Naive thymus-derived CD8-positive, alpha-beta T cell (primary cell): ENCODE measurements around the gene MYO3B. TPM values are rescaled to one million over a fixed set of nuclear protein-coding genes. Genes with fewer than 3 reads are reported as not detected.

Source experiments
- ATAC-seq, 2 donors: fragments of 150-1000 bp; cut with Tn5 transposase in 1 of 2; sonication (Bioruptor Pico), chemical (Tn5 transposase) in 1 of 2; 1 replicate in 1 of 2; 2 replicates in 1 of 2; pipeline ENCODE4 v1.10.0; 2021; ENCODE audit warnings: mild to moderate bottlenecking in 2 of 2, moderate library complexity in 2 of 2
- POLR2A ChIA-PET: fragments of 350-600 bp; sonication (Branson Sonifier 250); formaldehyde crosslinking; loops from one replicate; lab custom pipeline; 2021; ENCODE audit warnings: antibody characterized with exemption; lab: Charles Lee
- DNase-seq, 10 donors: peaks; one replicate each; pipeline versions ENCODE4 v3.0.0 to v3.0.0-alpha.2; 2020 to 2022
- H3K27ac Mint-ChIP-seq, 10 donors: one replicate each; pipeline ENCODE4 v1.8.0; 2020 to 2022; ENCODE audit warnings: mild to moderate bottlenecking in 10 of 10, mixed read lengths in 10 of 10, moderate library complexity in 4 of 10, inconsistent platforms in 1 of 10
- H3K27me3 Mint-ChIP-seq, 5 donors: one replicate each; pipeline ENCODE4 v1.8.0; 2021 to 2022; ENCODE audit warnings: mixed read lengths in 5 of 5
- H3K36me3 Mint-ChIP-seq, 3 donors: one replicate each; pipeline ENCODE4 v1.8.0; 2020 to 2022; ENCODE audit warnings: mixed read lengths in 3 of 3, mild to moderate bottlenecking in 2 of 3, inconsistent platforms in 1 of 3
- H3K4me1 Mint-ChIP-seq, 4 donors: one replicate each; pipeline ENCODE4 v1.8.0; 2021 to 2022; ENCODE audit warnings: mixed read lengths in 4 of 4
- H3K4me3 Mint-ChIP-seq, 10 donors: one replicate each; pipeline ENCODE4 v1.8.0; 2020 to 2022; ENCODE audit warnings: mild to moderate bottlenecking in 10 of 10, mixed read lengths in 10 of 10, moderate library complexity in 6 of 10, inconsistent platforms in 1 of 10
- H3K9me3 Mint-ChIP-seq, 9 donors: one replicate each; pipeline ENCODE4 v1.8.0; 2020 to 2022; ENCODE audit warnings: mixed read lengths in 9 of 9, mild to moderate bottlenecking in 3 of 9, inconsistent platforms in 1 of 9, moderate library complexity in 1 of 9
- polyA plus RNA-seq, 3 donors: library from polyadenylated mRNA; unstranded; fragments of 300-500 nt; fragmentation: Illumina TruSeq; gene quantifications; one replicate each; pipeline ENCODE4 v1.2.3, GENCODE V29; 2021
- total RNA-seq, 8 experiments: library from RNA in 2 of 8; stranded (reverse) in 2 of 8; gene quantifications; one replicate each; pipeline ENCODE4 v1.2.3 and lab custom pipeline; 2021 to 2026

Gene MYO3B
- total and polyA plus RNA-seq, 5 experiments from 2014 or later = not detected

- H3K4me3 Mint-ChIP-seq = no peak overlapping the region
- DNase-seq (no peak), ATAC-seq (no peak)
- no peaks in the 10 kb centered on the region for H3K36me3 Mint-ChIP-seq
- H3K27me3 Mint-ChIP-seq = peaks cover 0 to 7% (median 0%) of the 10 kb centered on the region in 5 donors
- no peak overlapping the region for H3K27ac Mint-ChIP-seq
- no peaks in the 10 kb centered on the region for H3K4me1 Mint-ChIP-seq
- POLR2A ChIA-PET = no interaction called here
- no peaks in the 10 kb centered on the region for H3K9me3 Mint-ChIP-seq
Observed at GRCh38 chr2:170229744-170230143, 51.8 kb downstream of the MYO3B start.

GRCh38 chr2:170235860-170236679, 58.1 kb downstream of the MYO3B start:
- Mint-ChIP-seq H3K27ac (no peak overlapping the region), H3K36me3 (no peaks in the 10 kb centered on the region), H3K4me3 (no peak overlapping the region), H3K27me3 (peaks cover 11 to 35% (median 23%) of the 10 kb centered on the region in 5 donors), H3K9me3 (no peaks in the 10 kb centered on the region), H3K4me1 (no peaks in the 10 kb centered on the region)
- ATAC-seq = no peak
- peak in 3 of 10 donors; percentile 4 to 14 (median 5) for DNase-seq
- POLR2A ChIA-PET = no interaction called here

GRCh38 chr2:170236680-170237047, 58.7 kb downstream of the MYO3B start:
- POLR2A ChIA-PET = no interaction called here
- DNase-seq (no peak), ATAC-seq (no peak)
- Mint-ChIP-seq H3K9me3 (no peaks in the 10 kb centered on the region), H3K4me1 (no peaks in the 10 kb centered on the region), H3K27me3 (peaks cover 13 to 41% (median 27%) of the 10 kb centered on the region in 5 donors), H3K36me3 (no peaks in the 10 kb centered on the region), H3K27ac (no peak overlapping the region), H3K4me3 (no peak overlapping the region)

GRCh38 chr2:170237572-170238120, 59.7 kb downstream of the MYO3B start:
- peaks cover 14 to 50% (median 28%) of the 10 kb centered on the region in 5 donors for H3K27me3 Mint-ChIP-seq
- H3K4me3 Mint-ChIP-seq = no peak overlapping the region
- H3K27ac Mint-ChIP-seq = no peak overlapping the region
- H3K9me3 Mint-ChIP-seq = no peaks in the 10 kb centered on the region
- DNase-seq (no peak), ATAC-seq (no peak)
- POLR2A ChIA-PET = no interaction called here
- no peaks in the 10 kb centered on the region for H3K36me3 Mint-ChIP-seq
- no peaks in the 10 kb centered on the region for H3K4me1 Mint-ChIP-seq

- Mint-ChIP-seq H3K4me3 (no peak overlapping the region), H3K27ac (no peak overlapping the region), H3K27me3 (peaks cover 21 to 61% (median 32%) of the 10 kb centered on the region in 5 donors), H3K4me1 (no peaks in the 10 kb centered on the region), H3K36me3 (no peaks in the 10 kb centered on the region), H3K9me3 (no peaks in the 10 kb centered on the region)
- ATAC-seq (no peak), DNase-seq (no peak)
- POLR2A ChIA-PET = no interaction called here
Observed at GRCh38 chr2:170238776-170239175, 60.8 kb downstream of the MYO3B start.

GRCh38 chr2:170240629-170241028, 62.7 kb downstream of the MYO3B start:
- Mint-ChIP-seq H3K27me3 (peaks cover 24 to 76% (median 35%) of the 10 kb centered on the region in 5 donors), H3K4me1 (no peaks in the 10 kb centered on the region), H3K4me3 (no peak overlapping the region), H3K27ac (no peak overlapping the region), H3K9me3 (no peaks in the 10 kb centered on the region), H3K36me3 (no peaks in the 10 kb centered on the region)
- POLR2A ChIA-PET = no interaction called here
- DNase-seq = no peak
- ATAC-seq = no peak

GRCh38 chr2:170241756-170242155, 63.8 kb downstream of the MYO3B start:
- no peaks in the 10 kb centered on the region for H3K36me3 Mint-ChIP-seq
- H3K27ac Mint-ChIP-seq = no peak overlapping the region
- H3K27me3 Mint-ChIP-seq = peaks cover 24 to 76% (median 37%) of the 10 kb centered on the region in 5 donors
- no peaks in the 10 kb centered on the region for H3K4me1 Mint-ChIP-seq
- ATAC-seq (no peak), DNase-seq (no peak)
- H3K9me3 Mint-ChIP-seq = no peaks in the 10 kb centered on the region
- POLR2A ChIA-PET = no interaction called here
- no peak overlapping the region for H3K4me3 Mint-ChIP-seq

- DNase-seq (no peak), ATAC-seq (no peak)
- peaks cover 24 to 79% (median 34%) of the 10 kb centered on the region in 5 donors for H3K27me3 Mint-ChIP-seq
- no peaks in the 10 kb centered on the region for H3K9me3 Mint-ChIP-seq
- no peak overlapping the region for H3K4me3 Mint-ChIP-seq
- no peaks in the 10 kb centered on the region for H3K4me1 Mint-ChIP-seq
- H3K27ac Mint-ChIP-seq = no peak overlapping the region
- no peaks in the 10 kb centered on the region for H3K36me3 Mint-ChIP-seq
- POLR2A ChIA-PET = no interaction called here
Observed at GRCh38 chr2:170243118-170243837, 65.3 kb downstream of the MYO3B start.

GRCh38 chr2:170243898-170244297, 66.0 kb downstream of the MYO3B start:
- H3K4me3 Mint-ChIP-seq = no peak overlapping the region
- no peaks in the 10 kb centered on the region for H3K9me3 Mint-ChIP-seq
- no peaks in the 10 kb centered on the region for H3K4me1 Mint-ChIP-seq
- H3K27ac Mint-ChIP-seq = no peak overlapping the region
- POLR2A ChIA-PET = no interaction called here
- DNase-seq (no peak), ATAC-seq (no peak)
- H3K36me3 Mint-ChIP-seq = no peaks in the 10 kb centered on the region
- peaks cover 21 to 79% (median 31%) of the 10 kb centered on the region in 5 donors for H3K27me3 Mint-ChIP-seq

GRCh38 chr2:170244555-170244954, 66.6 kb downstream of the MYO3B start:
- no peak overlapping the region for H3K4me3 Mint-ChIP-seq
- H3K9me3 Mint-ChIP-seq = no peaks in the 10 kb centered on the region
- POLR2A ChIA-PET = no interaction called here
- ATAC-seq (no peak), DNase-seq (no peak)
- no peaks in the 10 kb centered on the region for H3K36me3 Mint-ChIP-seq
- H3K27ac Mint-ChIP-seq = no peak overlapping the region
- peaks cover 17 to 78% (median 26%) of the 10 kb centered on the region in 5 donors for H3K27me3 Mint-ChIP-seq
- no peaks in the 10 kb centered on the region for H3K4me1 Mint-ChIP-seq

- ATAC-seq = no peak
- Mint-ChIP-seq H3K27ac (no peak overlapping the region), H3K4me3 (no peak overlapping the region), H3K27me3 (peaks cover 13 to 78% (median 21%) of the 10 kb centered on the region in 5 donors), H3K9me3 (no peaks in the 10 kb centered on the region), H3K4me1 (no peaks in the 10 kb centered on the region), H3K36me3 (no peaks in the 10 kb centered on the region)
- DNase-seq = no peak
- POLR2A ChIA-PET = no interaction called here
Observed at GRCh38 chr2:170245312-170245711, 67.4 kb downstream of the MYO3B start.

GRCh38 chr2:170247333-170247732, 69.4 kb downstream of the MYO3B start:
- Mint-ChIP-seq H3K9me3 (peaks cover 0 to 2% (median 0%) of the 10 kb centered on the region in 9 donors), H3K27ac (no peak overlapping the region), H3K4me3 (no peak overlapping the region), H3K36me3 (no peaks in the 10 kb centered on the region), H3K27me3 (peaks cover 9 to 62% (median 14%) of the 10 kb centered on the region in 5 donors), H3K4me1 (no peaks in the 10 kb centered on the region)
- ATAC-seq (no peak), DNase-seq (no peak)
- POLR2A ChIA-PET = no interaction called here

- ATAC-seq (no peak), DNase-seq (no peak)
- Mint-ChIP-seq H3K4me3 (no peak overlapping the region), H3K36me3 (no peaks in the 10 kb centered on the region), H3K4me1 (no peaks in the 10 kb centered on the region), H3K27ac (no peak overlapping the region), H3K27me3 (peaks cover 13 to 62% (median 17%) of the 10 kb centered on the region in 5 donors), H3K9me3 (peaks cover 0 to 2% (median 0%) of the 10 kb centered on the region in 9 donors)
- POLR2A ChIA-PET = no interaction called here
Observed at GRCh38 chr2:170247882-170248393, 70.0 kb downstream of the MYO3B start.
